H1 (cell line): ENCODE results near the gene GIPC2.

Experiments used
- CTCF ChIP-seq, 3 experiments: IDR thresholded peaks; 1 replicate in 2 of 3; 2 replicates in 1 of 3; pipeline versions ENCODE4 v1.5.1 to v1.6.1; 2011; ENCODE audit warnings: low read length in 3 of 3, mild to moderate bottlenecking in 3 of 3, inconsistent platforms in 2 of 3, low read depth in 1 of 3, moderate library complexity in 1 of 3; ENCODE audit not compliant: insufficient read depth in 1 of 3; ENCODE audit errors: control extremely low read depth in 1 of 3
- EP300 ChIP-seq, 2 experiments: IDR thresholded peaks; 1 replicate in 1 of 2; 2 replicates in 1 of 2; pipeline ENCODE4 v1.6.1; 2011 to 2012; ENCODE audit warnings: low read depth in 2 of 2, low read length in 2 of 2, mild to moderate bottlenecking in 2 of 2, borderline replicate concordance in 1 of 2, inconsistent platforms in 1 of 2, moderate library complexity in 1 of 2
- ZNF274 ChIP-seq: IDR thresholded peaks from 2 replicates; pipeline ENCODE4 v1.7.0; 2012; ENCODE audit warnings: low read length, borderline replicate concordance; ENCODE audit errors: extremely low read depth

- no peak for TF ChIP-seq EP300 (IDR thresholded peaks at IDR 0.05; ENCODE audit: borderline replicate concordance in 1 of 2, low read depth in 2 of 2, low read length in 2 of 2)
- TF ChIP-seq CTCF (IDR thresholded peaks at IDR 0.05; ENCODE audit: control extremely low read depth in 1 of 3, insufficient read depth in 1 of 3, low read depth in 1 of 3, low read length in 3 of 3): no peak
- TF ChIP-seq ZNF274: no peak
These were observed 29.9 kb downstream of the GIPC2 start for GRCh38 chr1:78075621-78076020.
